T-helper 1 cell treated with Interleukin-12 subunit alpha and Interleukin-12 subunit beta and Interleukin-4 antibody, amounts not matched to agents 30 ng/mL and 1 ng/mL, for 36 hours (primary cell): ENCODE data around the gene RASD1. TPM values are rescaled to one million over a fixed set of nuclear protein-coding genes. Genes with fewer than 3 reads are reported as not detected.
"Not testable (repeated sequence)": the region's sequence is repeated elsewhere in the genome, so short reads cannot be mapped to it uniquely, and the experiment has no call there.

Source experiments
- intact Hi-C: fragments of 100-400 bp; cut with micrococcal nuclease; formaldehyde crosslinking; loops from one replicate; pipeline ENCODE4 v1.15.1; 2024
- total RNA-seq: library from RNA; stranded (reverse); gene quantifications from 2 replicates; pipeline ENCODE4 v1.2.3, GENCODE V29; 2022

Gene RASD1
- total RNA-seq, 1 donor from 2014 or later = 2.1 TPM

- intact Hi-C loops = loop anchor here (5.0 kb wide), 1 partner anchor 253 kb away; no protein-coding TSS in a partner anchor
These were observed 3.4 kb upstream of the RASD1 start for GRCh38 chr17:17499402-17500145.

GRCh38 chr17:17498606-17499301, 2.6 kb upstream of the RASD1 start:
- intact Hi-C loops = loop anchor here (5.0 kb wide), 1 partner anchor 254 kb away; no protein-coding TSS in a partner anchor

- intact Hi-C loops = loop anchor here (1.0 to 5.0 kb wide), 4 partner anchors 71 to 535 kb away; no protein-coding TSS in a partner anchor
These were observed 1.8 kb upstream of the RASD1 start for GRCh38 chr17:17497845-17498520.

- intact Hi-C loops = loop anchor here (1.0 to 5.0 kb wide), 4 partner anchors 72 to 536 kb away; no protein-coding TSS in a partner anchor
These were observed 1.1 kb upstream of the RASD1 start for GRCh38 chr17:17497065-17497844.

GRCh38 chr17:17495536-17496188, 533 bp downstream of the RASD1 start:
- intact Hi-C loops = loop anchor here (1.0 to 5.0 kb wide), 6 partner anchors 18 to 257 kb away; partner anchors contain the start of gene PEMT

GRCh38 chr17:17494870-17495535, 1.2 kb downstream of the RASD1 start:
- intact Hi-C loops = loop anchor here (5.0 kb wide), 1 partner anchor 257 kb away; no protein-coding TSS in a partner anchor

- intact Hi-C loops = no loop called here
These were observed 1.7 kb downstream of the RASD1 start for GRCh38 chr17:17494499-17494869.

GRCh38 chr17:17493986-17494466, 2.2 kb downstream of the RASD1 start:
- intact Hi-C loops = no loop called here

- intact Hi-C loops = no loop called here
These were observed 2.8 kb downstream of the RASD1 start for GRCh38 chr17:17493249-17493985.

- intact Hi-C loops = no loop called here
These were observed 3.6 kb downstream of the RASD1 start for GRCh38 chr17:17492571-17492970.

GRCh38 chr17:17492085-17492484, 4.1 kb downstream of the RASD1 start:
- intact Hi-C loops = no loop called here

- intact Hi-C loops = no loop called here
These were observed 4.6 kb downstream of the RASD1 start for GRCh38 chr17:17491546-17491988.

- intact Hi-C loops = no loop called here
These were observed 5.1 kb downstream of the RASD1 start for GRCh38 chr17:17491031-17491471.

GRCh38 chr17:17487998-17488397, 8.2 kb downstream of the RASD1 start:
- intact Hi-C loops = no loop called here

GRCh38 chr17:17486416-17486815, 9.8 kb downstream of the RASD1 start:
- intact Hi-C loops = not testable (repeated sequence)

- intact Hi-C loops = no loop called here
These were observed 10.8 kb downstream of the RASD1 start for GRCh38 chr17:17485420-17485819.

GRCh38 chr17:17484451-17484899, 11.7 kb downstream of the RASD1 start:
- intact Hi-C loops = no loop called here

GRCh38 chr17:17481860-17482259, 14.3 kb downstream of the RASD1 start:
- intact Hi-C loops = no loop called here
